ENCODE measurements around the gene ZNF221. TPM values are rescaled to one million over a fixed set of nuclear protein-coding genes. Genes with fewer than 3 reads are reported as not detected.
A peak's percentile ranks its signal among the peaks of the same experiment; 100 is the strongest.

ZNF221 gene
- 4.3 and 6.2 TPM in 2 replicates for total RNA-seq (2022)
- Bru-seq, nascent RNA: percentile 59 among the genes with signal in this experiment
- BruChase-seq, experiment 1, labeled RNA remaining after a 2-hour chase: percentile 56 among the genes with signal in this experiment
- percentile 51 among the genes with signal in this experiment for BruChase-seq, experiment 2, labeled RNA remaining after a 6-hour chase
- long read RNA-seq, partial matches to known transcripts: 0 of 2 reads
- long read RNA-seq, other reads (novel, unspliced or antisense): 0 of 2 reads

DNA sequence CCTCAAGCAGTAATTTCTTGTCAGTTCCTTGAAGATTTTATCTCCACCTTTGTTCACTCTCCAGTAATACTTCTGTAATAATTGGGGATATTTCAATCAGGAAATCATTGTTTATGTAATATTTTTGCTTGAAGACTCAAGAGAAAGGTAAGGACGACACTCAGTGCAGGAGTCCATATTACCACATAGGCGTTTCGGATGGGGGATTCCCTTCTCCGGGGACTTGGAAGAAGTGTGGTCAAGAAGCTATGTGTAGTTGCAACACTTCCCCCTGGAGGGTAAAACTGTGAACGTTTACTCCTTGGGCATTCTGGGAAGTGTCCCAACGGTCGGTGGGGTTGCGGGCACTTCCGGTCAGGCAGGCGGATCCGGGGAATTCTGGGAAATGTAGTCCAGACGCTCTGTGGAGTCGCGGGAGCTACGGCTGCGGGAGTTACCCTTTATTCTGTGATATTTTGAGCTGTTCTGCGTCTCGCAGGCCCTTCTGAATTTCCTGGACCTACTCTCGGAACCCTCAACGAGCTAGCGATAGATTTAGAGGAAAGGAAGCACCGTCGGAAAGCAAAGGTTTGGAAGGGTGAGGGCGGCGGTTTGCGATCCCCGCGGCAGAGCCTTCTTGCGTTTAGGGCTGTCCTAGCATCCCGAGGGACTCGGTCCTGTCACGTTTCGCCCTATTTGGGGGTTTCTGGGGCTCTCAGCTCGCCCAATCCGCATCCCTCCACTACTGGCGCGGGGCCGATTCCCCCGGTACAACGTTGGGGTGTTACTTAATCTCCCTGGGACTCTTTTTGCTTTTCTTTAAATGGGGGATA lies at the start of gene ZNF221:
TSS of gene ZNF221 (plus strand) at position 395 of the 812 bp plus-strand sequence. CDS start 11,499 bp downstream, outside the sequence.
- Histone ChIP-seq H3K4me3 (ENCODE audit: low read depth, low read length) (peak within 1 kb of the TSS; percentile 58), H3K36me3 (ENCODE audit: control insufficient read depth, insufficient read depth, low read length) (no peaks in the 10 kb centered on the region; the same call in 1 of the 2 replicates), H3K27me3 (replicated peaks; ENCODE audit: control insufficient read depth, insufficient read depth, low read length) (no peaks in the 10 kb centered on the region), H3K9me3 (peaks cover 18% of the 10 kb centered on the region), H3K4me1 (no peaks in the 10 kb centered on the region)
- TF ChIP-seq CTCF (IDR thresholded peaks at IDR 0.05; ENCODE audit: insufficient read depth in 1 of 2, low read depth in 1 of 2, low read length in 1 of 2, severe bottlenecking in 1 of 2, unreplicated experiment in 1 of 2): peak; percentile 19 to 35
- ChIA-PET CTCF (interaction anchor here (0.7 to 1.2 kb wide), 4 partner anchors 16 to 214 kb away, joined by 3 to 6 read pairs (median 4); partner anchors contain the start of genes ZNF226 and ZNF45), POLR2A (interaction anchor here (0.5 to 1.2 kb wide), 5 partner anchors 11 to 214 kb away, joined by 3 to 10 read pairs (median 4); partner anchors contain the start of genes ZNF226, ZNF283 and ZNF45)
- Mint-ChIP-seq H3K4me3 (ENCODE audit: unreplicated experiment) (peak within 1 kb of the TSS; percentile 100), H3K27ac (ENCODE audit: unreplicated experiment) (peak within 1 kb of the TSS; percentile 93), H3K36me3 (ENCODE audit: insufficient read depth, unreplicated experiment) (peaks cover 10% of the 10 kb centered on the region), H3K9me3 (ENCODE audit: unreplicated experiment) (peaks cover 38% of the 10 kb centered on the region), H3K27me3 (ENCODE audit: insufficient read depth, unreplicated experiment) (peaks cover 11% of the 10 kb centered on the region), H3K4me1 (ENCODE audit: low read depth, unreplicated experiment) (no peaks in the 10 kb centered on the region)
- intact Hi-C loops (cut with micrococcal nuclease; ENCODE audit: unreplicated experiment): loop anchor here (1.0 to 10.0 kb wide), 6 partner anchors 16 to 143 kb away; partner anchors contain the start of genes ZNF155, ZNF223, ZNF224 and ZNF230
- TSS peak; percentile 64 for BruUV-seq (replicated peaks)
- DNase-seq: peak; percentile 94 to 95

DNA sequence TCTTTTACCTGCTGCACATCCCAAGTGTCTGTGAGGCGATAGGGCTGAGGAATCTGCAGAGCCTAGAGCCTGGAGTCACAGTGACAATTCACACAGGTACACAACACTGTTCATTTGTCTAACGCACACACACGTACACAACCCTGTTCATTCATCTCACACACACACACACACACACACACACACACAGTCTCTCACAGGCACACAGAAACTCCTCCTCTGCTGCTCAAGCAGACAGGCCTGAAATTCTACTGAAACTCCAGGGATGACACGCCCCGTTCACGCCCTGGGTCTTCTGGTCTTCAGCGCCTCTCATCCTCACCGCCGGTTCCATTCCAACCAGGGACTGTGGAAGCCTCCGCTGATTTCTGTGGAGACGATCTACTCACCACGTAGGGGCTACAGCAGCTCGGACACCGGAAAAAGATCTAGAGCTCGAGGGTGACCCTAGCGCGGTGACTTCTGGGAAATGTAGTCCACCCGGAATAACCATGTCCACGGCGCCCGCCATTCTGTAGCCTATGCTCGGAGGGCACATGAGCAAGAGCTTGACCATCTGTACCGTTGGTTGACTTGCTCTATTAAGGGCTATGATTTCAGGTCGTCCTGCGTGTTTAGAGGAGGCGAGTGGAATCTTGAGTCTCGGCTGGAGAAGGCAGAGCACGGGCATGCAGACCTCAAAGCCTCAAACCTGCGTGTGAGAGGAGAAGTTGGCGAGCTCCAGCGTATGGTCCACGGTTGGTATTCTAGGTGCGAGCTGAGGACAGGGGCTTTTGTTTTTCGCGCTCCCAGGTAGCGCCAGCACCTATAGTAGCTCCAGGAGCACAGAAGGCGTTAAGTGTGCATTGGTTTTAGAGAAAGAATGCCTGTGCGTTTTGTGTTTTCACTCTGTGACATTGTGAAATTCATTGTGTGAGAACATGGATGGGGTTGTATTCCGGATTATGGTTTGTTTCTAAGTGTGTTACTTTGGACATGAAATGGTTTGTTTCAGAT lies 49.3 kb upstream of the ZNF221 start:
- Histone ChIP-seq H3K9me3 (peaks cover 19% of the 10 kb centered on the region), H3K4me1 (no peaks in the 10 kb centered on the region), H3K4me3 (ENCODE audit: low read depth, low read length) (peak overlapping the region; percentile 70), H3K27me3 (replicated peaks; ENCODE audit: control insufficient read depth, insufficient read depth, low read length) (no peaks in the 10 kb centered on the region), H3K36me3 (ENCODE audit: control insufficient read depth, insufficient read depth, low read length) (no peaks in the 10 kb centered on the region)
- no peaks in the 10 kb centered on the region for H3K4me1 Mint-ChIP-seq (ENCODE audit: low read depth, unreplicated experiment)
- BruUV-seq (replicated peaks): TSS peak; percentile 60
- TF ChIP-seq CTCF (IDR thresholded peaks at IDR 0.05; ENCODE audit: insufficient read depth in 1 of 2, low read depth in 1 of 2, low read length in 1 of 2, severe bottlenecking in 1 of 2, unreplicated experiment in 1 of 2): no peak
- intact Hi-C loops (cut with micrococcal nuclease; ENCODE audit: unreplicated experiment): loop anchor here (1.0 kb wide), 1 partner anchor 50 kb away; the partner anchor contains the start of gene ZNF221
- CTCF ChIA-PET: interaction anchor here (0.7 to 0.9 kb wide), 2 partner anchors 21 to 33 kb away, joined by 3 to 4 read pairs; partner anchors contain the start of gene ZNF45
- H3K4me3 Mint-ChIP-seq (ENCODE audit: unreplicated experiment): peak overlapping the region; percentile 93
- POLR2A ChIA-PET: no interaction called here
- no peaks in the 10 kb centered on the region for H3K27me3 Mint-ChIP-seq (ENCODE audit: insufficient read depth, unreplicated experiment)
- peak; percentile 82 to 87 for DNase-seq
- H3K36me3 Mint-ChIP-seq (ENCODE audit: insufficient read depth, unreplicated experiment): peaks cover 12% of the 10 kb centered on the region
- H3K9me3 Mint-ChIP-seq (ENCODE audit: unreplicated experiment): peaks cover 50% of the 10 kb centered on the region
- H3K27ac Mint-ChIP-seq (ENCODE audit: unreplicated experiment): peak overlapping the region; percentile 67
